GM13977 (cell line): Measurements from ENCODE around the gene FHIT.

ENCODE experiments used
- DNase-seq: peaks from one replicate; pipeline ENCODE4 v3.0.0; 2012; ENCODE audit warnings: low spot score
- in situ Hi-C: fragments of 300-500 bp; cut with MboI; formaldehyde crosslinking; loops from one replicate; pipeline ENCODE4 v1.12.0; 2022; ENCODE audit warnings: low sequenced_read_pairs, low pct_unique_long_range_greater_than_20kb, mixed read lengths, inconsistent platforms; ENCODE audit not compliant: unreplicated experiment
- TF ChIP-seq, protein P1 (sequence below): IDR thresholded peaks from 2 replicates; pipeline ENCODE4 v1.5.1; 2012; ENCODE audit warnings: mild to moderate bottlenecking, control low read depth; ENCODE audit not compliant: insufficient read depth; ENCODE audit errors: extremely low read depth, missing control alignments

The FHIT gene

DNA sequence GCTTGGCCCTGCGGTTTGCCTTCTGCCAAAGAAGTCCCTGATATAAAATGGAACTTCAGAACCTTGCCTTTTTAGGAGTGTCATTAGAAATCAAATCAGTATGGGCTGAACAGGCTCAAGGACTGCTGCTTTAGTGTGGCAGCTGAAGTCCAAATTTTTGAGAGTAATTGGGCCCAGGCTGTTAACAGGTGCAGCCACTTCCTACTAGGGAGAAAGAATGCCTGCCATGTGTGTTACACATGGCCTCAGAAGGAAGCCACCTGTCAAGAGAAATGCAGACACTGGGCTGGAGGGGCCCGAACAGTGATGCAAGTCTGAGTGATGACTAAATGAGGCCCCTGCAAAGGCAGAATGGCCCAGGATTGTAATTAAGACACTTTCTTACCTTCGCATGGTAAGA lies 1414.7 kb downstream of the FHIT start:
- no peak for DNase-seq
- TF ChIP-seq, protein P1, sequence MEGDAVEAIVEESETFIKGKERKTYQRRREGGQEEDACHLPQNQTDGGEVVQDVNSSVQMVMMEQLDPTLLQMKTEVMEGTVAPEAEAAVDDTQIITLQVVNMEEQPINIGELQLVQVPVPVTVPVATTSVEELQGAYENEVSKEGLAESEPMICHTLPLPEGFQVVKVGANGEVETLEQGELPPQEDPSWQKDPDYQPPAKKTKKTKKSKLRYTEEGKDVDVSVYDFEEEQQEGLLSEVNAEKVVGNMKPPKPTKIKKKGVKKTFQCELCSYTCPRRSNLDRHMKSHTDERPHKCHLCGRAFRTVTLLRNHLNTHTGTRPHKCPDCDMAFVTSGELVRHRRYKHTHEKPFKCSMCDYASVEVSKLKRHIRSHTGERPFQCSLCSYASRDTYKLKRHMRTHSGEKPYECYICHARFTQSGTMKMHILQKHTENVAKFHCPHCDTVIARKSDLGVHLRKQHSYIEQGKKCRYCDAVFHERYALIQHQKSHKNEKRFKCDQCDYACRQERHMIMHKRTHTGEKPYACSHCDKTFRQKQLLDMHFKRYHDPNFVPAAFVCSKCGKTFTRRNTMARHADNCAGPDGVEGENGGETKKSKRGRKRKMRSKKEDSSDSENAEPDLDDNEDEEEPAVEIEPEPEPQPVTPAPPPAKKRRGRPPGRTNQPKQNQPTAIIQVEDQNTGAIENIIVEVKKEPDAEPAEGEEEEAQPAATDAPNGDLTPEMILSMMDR = no peak
- in situ Hi-C loops = no loop called here

DNA sequence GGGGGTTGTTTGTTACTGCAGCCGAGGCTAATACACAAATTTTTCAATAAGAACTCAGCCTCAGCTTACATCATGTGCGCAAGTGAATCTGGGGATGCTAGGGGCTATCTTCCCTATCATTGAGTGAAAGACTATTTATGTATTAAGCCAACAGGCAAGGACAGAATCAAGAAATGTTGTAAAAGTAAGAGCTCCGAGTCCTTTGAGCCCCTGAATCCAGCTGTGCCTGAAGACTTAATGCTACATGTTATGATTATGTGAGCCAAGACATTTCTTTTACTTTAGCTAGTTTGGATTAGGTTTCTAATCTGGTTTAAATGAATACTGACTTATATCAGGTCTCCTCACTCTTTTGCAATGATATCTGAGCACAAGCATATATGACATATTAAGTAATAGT lies 1418.5 kb downstream of the FHIT start:
- in situ Hi-C loops = no loop called here
- TF ChIP-seq, protein P1 = no peak
- DNase-seq = no peak

DNA sequence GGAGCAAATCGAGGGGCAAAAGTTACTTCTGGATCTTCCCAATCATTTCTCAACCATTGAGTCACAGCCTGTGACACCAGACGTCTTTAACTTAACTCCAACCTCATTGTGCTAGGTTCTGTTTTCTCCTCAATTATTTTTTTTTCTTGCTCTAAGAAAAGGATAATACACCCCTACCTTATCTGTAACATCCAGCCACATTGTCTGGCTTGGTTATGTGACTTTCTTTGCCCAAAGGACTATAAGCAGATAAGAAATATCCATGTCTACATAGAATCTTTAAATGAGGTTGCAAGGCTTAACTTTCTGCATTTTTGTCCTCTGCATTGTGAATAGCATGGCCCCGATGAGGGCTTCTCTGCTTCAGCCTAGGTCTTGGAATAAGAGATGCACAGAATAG lies 1419.0 kb downstream of the FHIT start:
- no peak for DNase-seq
- in situ Hi-C loops = no loop called here
- TF ChIP-seq, protein P1 = no peak

DNA sequence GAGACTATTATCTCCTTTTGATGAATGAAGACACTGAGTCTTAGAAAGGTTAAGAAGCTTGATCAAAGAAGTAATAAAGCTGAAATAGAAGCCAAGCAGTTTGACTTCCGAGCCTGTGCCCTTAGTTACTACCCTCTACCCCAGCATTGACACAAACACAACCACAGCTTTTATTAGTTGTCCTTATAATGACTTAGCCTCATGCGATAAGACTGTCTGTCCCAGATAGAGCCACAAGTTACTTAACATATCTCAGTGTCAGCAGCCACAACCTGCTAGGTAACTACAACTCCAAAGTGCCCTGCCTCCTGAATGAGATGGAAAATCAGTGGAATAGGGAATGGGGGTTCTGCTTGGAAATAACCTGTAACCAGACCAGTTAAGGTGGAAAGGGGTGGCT lies 1419.9 kb downstream of the FHIT start:
- no peak for DNase-seq
- in situ Hi-C loops = no loop called here
- TF ChIP-seq, protein P1 = no peak

DNA sequence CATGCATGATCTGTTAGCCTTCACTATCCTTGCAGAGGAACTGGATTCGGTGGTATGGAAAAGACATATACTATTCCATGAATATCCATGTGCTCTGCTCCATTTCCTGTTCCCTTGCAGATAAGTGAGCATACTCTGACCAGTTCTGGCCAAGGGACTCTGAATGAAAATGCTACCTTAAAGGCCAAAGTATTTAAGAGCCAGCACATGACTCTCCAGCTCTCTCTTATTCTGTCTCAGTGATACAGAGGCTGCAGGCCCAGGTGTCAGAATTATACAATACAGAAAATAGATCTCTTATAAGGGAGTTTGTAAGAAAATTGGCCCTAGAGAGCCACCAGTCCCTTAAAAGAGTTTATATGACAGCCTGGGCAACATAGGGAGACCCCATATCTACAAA lies 1421.7 kb downstream of the FHIT start:
- TF ChIP-seq, protein P1 = no peak
- DNase-seq = no peak
- in situ Hi-C loops = no loop called here

DNA sequence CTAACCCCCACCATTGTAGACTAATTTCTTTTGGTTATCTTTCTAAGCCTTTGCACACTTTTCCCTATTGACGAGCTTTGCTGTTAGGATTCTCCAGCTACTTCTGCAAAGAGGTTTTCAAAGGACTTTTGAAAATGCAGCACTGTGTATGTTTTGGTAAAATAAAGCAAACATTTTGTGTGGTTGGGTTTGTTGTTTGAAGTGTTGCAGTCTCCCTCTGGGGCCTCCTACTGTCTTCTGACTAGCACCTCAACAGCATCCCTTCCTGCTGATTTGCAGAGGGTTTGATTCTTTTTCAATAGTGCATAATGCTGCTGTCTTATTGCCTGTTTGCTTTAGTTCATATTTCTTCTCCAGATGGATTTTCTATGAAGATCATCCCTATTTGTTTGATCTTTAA lies 1426.4 kb downstream of the FHIT start:
- DNase-seq = no peak
- in situ Hi-C loops = no loop called here
- TF ChIP-seq, protein P1 = no peak

DNA sequence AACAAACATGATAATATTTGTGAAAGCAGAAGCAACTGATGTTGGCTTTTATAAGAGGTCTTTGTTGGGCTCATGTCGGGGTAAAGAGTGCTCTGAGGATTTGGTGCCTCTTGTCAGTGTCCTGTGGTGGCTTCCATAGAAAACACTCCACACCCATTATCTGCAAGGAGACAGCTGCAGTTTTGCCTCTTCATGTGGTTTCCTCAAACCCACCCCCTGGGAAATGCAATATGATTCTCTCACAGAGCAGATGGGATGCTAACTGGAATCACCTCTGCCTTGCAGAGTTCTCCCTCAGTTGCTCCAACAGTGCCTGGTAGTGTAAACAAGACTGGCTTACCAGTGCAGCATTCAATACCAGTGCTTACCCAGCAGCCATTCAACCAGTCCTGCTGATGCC lies 1430.0 kb downstream of the FHIT start:
- DNase-seq = no peak
- TF ChIP-seq, protein P1 = no peak
- in situ Hi-C loops = no loop called here
